HepG2 (cell line): Measurements from ENCODE around the gene ADIPOR2. TPM values are rescaled to one million over a fixed set of nuclear protein-coding genes. Genes with fewer than 3 reads are reported as not detected.
A peak's percentile ranks its signal among the peaks of the same experiment; 100 is the strongest.

ENCODE experiments used
- ATF7 ChIP-seq, 2 experiments: fragments of 450-650 bp in 1 of 2; sonication (generic) in 1 of 2; formaldehyde crosslinking in 1 of 2; IDR thresholded peaks; 2 replicates each; pipeline versions ENCODE4 v1.4.0 to v1.6.1; 2016 to 2020; ENCODE audit warnings: antibody characterized with exemption in 1 of 2, mild to moderate bottlenecking in 1 of 2, missing genetic modification reagents in 1 of 2
- CEBPZ ChIP-seq: IDR thresholded peaks from 2 replicates; pipeline ENCODE4 v1.6.1; 2012; ENCODE audit warnings: low read length, improper control_type of control experiment
- CHD4 ChIP-seq: fragments of 200-600 bp; sonication (generic); IDR thresholded peaks from 2 replicates; pipeline ENCODE4 v1.7.0; 2017; ENCODE audit warnings: mild to moderate bottlenecking, low read length, borderline replicate concordance
- IKZF1 ChIP-seq: fragments of 450-650 bp; IDR thresholded peaks from 2 replicates; pipeline ENCODE4 v1.7.1; 2016
- MED1 ChIP-seq: sonication (generic); formaldehyde crosslinking; IDR thresholded peaks from 2 replicates; pipeline ENCODE4 v1.4.0; 2020; ENCODE audit warnings: missing genetic modification reagents
- MTF2 ChIP-seq: sonication (generic); formaldehyde crosslinking; IDR thresholded peaks from 2 replicates; pipeline ENCODE4 v1.5.0; 2020; ENCODE audit warnings: missing genetic modification reagents, borderline replicate concordance
- SKI ChIP-seq: fragments of 450-650 bp; IDR thresholded peaks from one replicate; pipeline ENCODE4 v1.6.1; 2018; ENCODE audit warnings: mild to moderate bottlenecking; ENCODE audit not compliant: partially characterized antibody
- USF2 ChIP-seq, 2 experiments: sonication (generic) in 1 of 2; formaldehyde crosslinking in 1 of 2; IDR thresholded peaks; 2 replicates each; pipeline versions ENCODE4 v1.5.1 to v1.6.1; 2011 to 2020; ENCODE audit warnings: borderline replicate concordance in 1 of 2, low read depth in 1 of 2, low read length in 1 of 2, mild to moderate bottlenecking in 1 of 2, missing genetic modification reagents in 1 of 2, moderate library complexity in 1 of 2
- ZNF24 ChIP-seq: fragments of 450-650 bp; IDR thresholded peaks from 2 replicates; pipeline ENCODE4 v1.6.1; 2017; ENCODE audit warnings: antibody characterized with exemption, mild to moderate bottlenecking
- polyA plus RNA-seq, 8 experiments: library from polyadenylated mRNA; depleted of rRNA in 3 of 8; stranded (reverse) in 7 of 8; unstranded in 1 of 8; fragments of >200 nt; fragmentation: Illumina TruSeq in 4 of 8; extraction: Trizol in 4 of 8; gene quantifications; 2 replicates each; pipeline versions ENCODE4 v1.2.1 to v1.2.3, GENCODE V29; 2011 to 2016; ENCODE audit warnings: low read depth in 4 of 8, missing spikeins in 1 of 8, mixed read lengths in 1 of 8; ENCODE audit not compliant: insufficient read depth in 1 of 8
- total RNA-seq, 5 experiments: library from RNA; depleted of rRNA; stranded (reverse); fragments of >200 nt; fragmentation: Illumina TruSeq; extraction: Trizol; gene quantifications; 2 replicates each; pipeline ENCODE4 v1.2.3, GENCODE V29; 2016; ENCODE audit warnings: low read depth in 1 of 5
- TF ChIP-seq, protein P1 (sequence below), 2 experiments: fragments of 450-650 bp in 1 of 2; sonication (generic) in 1 of 2; formaldehyde crosslinking in 1 of 2; IDR thresholded peaks; 2 replicates each; pipeline versions ENCODE4 v1.6.1 to v1.8.0; 2016 to 2022; ENCODE audit warnings: antibody characterized with exemption in 1 of 2, mild to moderate bottlenecking in 1 of 2, missing genetic modification reagents in 1 of 2

ADIPOR2 gene
- total and polyA plus RNA-seq, 2 of the 13 experiments (the other 11 are each of a cell fraction or from before 2014, with no cell fraction given) = 35.2 to 52.2 TPM

- TF ChIP-seq ZNF24 (no peak), CHD4 (no peak), SKI (no peak), ATF7 (IDR thresholded peaks at IDR 0.05) (no peak), ATF7 (CRISPR knock-in tag; IDR thresholded peaks at IDR 0.05) (no peak), USF2 (IDR thresholded peaks at IDR 0.05; ENCODE audit: low read depth, low read length) (no peak), USF2 (CRISPR knock-in tag; IDR thresholded peaks at IDR 0.05; ENCODE audit: borderline replicate concordance) (no peak), MED1 (CRISPR knock-in tag) (peak; percentile 64), MTF2 (no peak), IKZF1 (no peak), CEBPZ (no peak)
- TF ChIP-seq, protein P1, sequence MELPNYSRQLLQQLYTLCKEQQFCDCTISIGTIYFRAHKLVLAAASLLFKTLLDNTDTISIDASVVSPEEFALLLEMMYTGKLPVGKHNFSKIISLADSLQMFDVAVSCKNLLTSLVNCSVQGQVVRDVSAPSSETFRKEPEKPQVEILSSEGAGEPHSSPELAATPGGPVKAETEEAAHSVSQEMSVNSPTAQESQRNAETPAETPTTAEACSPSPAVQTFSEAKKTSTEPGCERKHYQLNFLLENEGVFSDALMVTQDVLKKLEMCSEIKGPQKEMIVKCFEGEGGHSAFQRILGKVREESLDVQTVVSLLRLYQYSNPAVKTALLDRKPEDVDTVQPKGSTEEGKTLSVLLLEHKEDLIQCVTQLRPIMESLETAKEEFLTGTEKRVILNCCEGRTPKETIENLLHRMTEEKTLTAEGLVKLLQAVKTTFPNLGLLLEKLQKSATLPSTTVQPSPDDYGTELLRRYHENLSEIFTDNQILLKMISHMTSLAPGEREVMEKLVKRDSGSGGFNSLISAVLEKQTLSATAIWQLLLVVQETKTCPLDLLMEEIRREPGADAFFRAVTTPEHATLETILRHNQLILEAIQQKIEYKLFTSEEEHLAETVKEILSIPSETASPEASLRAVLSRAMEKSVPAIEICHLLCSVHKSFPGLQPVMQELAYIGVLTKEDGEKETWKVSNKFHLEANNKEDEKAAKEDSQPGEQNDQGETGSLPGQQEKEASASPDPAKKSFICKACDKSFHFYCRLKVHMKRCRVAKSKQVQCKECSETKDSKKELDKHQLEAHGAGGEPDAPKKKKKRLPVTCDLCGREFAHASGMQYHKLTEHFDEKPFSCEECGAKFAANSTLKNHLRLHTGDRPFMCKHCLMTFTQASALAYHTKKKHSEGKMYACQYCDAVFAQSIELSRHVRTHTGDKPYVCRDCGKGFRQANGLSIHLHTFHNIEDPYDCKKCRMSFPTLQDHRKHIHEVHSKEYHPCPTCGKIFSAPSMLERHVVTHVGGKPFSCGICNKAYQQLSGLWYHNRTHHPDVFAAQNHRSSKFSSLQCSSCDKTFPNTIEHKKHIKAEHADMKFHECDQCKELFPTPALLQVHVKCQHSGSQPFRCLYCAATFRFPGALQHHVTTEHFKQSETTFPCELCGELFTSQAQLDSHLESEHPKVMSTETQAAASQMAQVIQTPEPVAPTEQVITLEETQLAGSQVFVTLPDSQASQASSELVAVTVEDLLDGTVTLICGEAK (IDR thresholded peaks at IDR 0.05) = no peak
- TF ChIP-seq, protein P1 (CRISPR knock-in tag; IDR thresholded peaks at IDR 0.05) = no peak
Measured at GRCh38 chr12:1815814-1816729, 125.2 kb downstream of the ADIPOR2 start (continued).
